Measurements from ENCODE around the gene IGF2. TPM values are rescaled to one million over a fixed set of nuclear protein-coding genes. Genes with fewer than 3 reads are reported as not detected.

The IGF2 gene
- total RNA-seq, 2 donors from 2014 or later = 10.6 to 84.0 TPM

GRCh38 chr11:2088284-2088683, 50.9 kb downstream of the IGF2 start:
- TF ChIP-seq POLR2A (IDR thresholded peaks at IDR 0.05) (no peak), CTCF (IDR thresholded peaks at IDR 0.05) (no peak)
- DNase-seq (no peak), ATAC-seq (no peak)
- H3K4me3 ChIP-seq = no peak overlapping the region
- no peak overlapping the region for H3K27ac ChIP-seq
- 79 to 81% methylated on average over 14 of the region's 14 CpGs for WGBS, 2 donors
- H3K4me1 ChIP-seq = peaks cover 15% of the 10 kb centered on the region
- no peaks in the 10 kb centered on the region for H3K27me3 ChIP-seq
- intact Hi-C loops (cut with DNase I) = no loop called here
- peaks cover 0 to 4% (median 0%) of the 10 kb centered on the region in 3 donors for H3K9me3 ChIP-seq
- H3K36me3 ChIP-seq (replicated peaks in 1 of 2; ENCODE audit: insufficient read depth in 1 of 2, low read depth in 2 of 2) = no peaks in the 10 kb centered on the region

- ATAC-seq (no peak), DNase-seq (peak in 1 of 4 donors; percentile 4)
- no peak overlapping the region for H3K4me3 ChIP-seq
- peaks cover 0 to 4% (median 0%) of the 10 kb centered on the region in 3 donors for H3K9me3 ChIP-seq
- no peaks in the 10 kb centered on the region for H3K4me1 ChIP-seq
- WGBS, 2 donors = 82 to 83% methylated on average over 11 to 26 of the region's 26 CpGs
- TF ChIP-seq CTCF (IDR thresholded peaks at IDR 0.05) = no peak
- no peak for TF ChIP-seq POLR2A (IDR thresholded peaks at IDR 0.05)
- H3K36me3 ChIP-seq (replicated peaks in 1 of 2; ENCODE audit: insufficient read depth in 1 of 2, low read depth in 2 of 2) = no peaks in the 10 kb centered on the region
- no peaks in the 10 kb centered on the region for H3K27me3 ChIP-seq
- H3K27ac ChIP-seq = no peak overlapping the region
- intact Hi-C loops (cut with DNase I) = no loop called here
These were observed 52.7 kb downstream of the IGF2 start for GRCh38 chr11:2086239-2087040.

GRCh38 chr11:2085251-2086066, 53.7 kb downstream of the IGF2 start:
- WGBS, 2 donors = 76% methylated on average over 22 to 24 of the region's 24 CpGs
- intact Hi-C loops (cut with DNase I) = no loop called here
- Histone ChIP-seq H3K4me1 (no peaks in the 10 kb centered on the region), H3K9me3 (peaks cover 0 to 4% (median 0%) of the 10 kb centered on the region in 3 donors), H3K27me3 (no peaks in the 10 kb centered on the region), H3K27ac (no peak overlapping the region), H3K36me3 (replicated peaks in 1 of 2; ENCODE audit: insufficient read depth in 1 of 2, low read depth in 2 of 2) (no peaks in the 10 kb centered on the region), H3K4me3 (no peak overlapping the region)
- no peak for ATAC-seq
- no peak for TF ChIP-seq CTCF (IDR thresholded peaks at IDR 0.05)
- no peak for TF ChIP-seq POLR2A (IDR thresholded peaks at IDR 0.05)
- peak in 1 of 4 donors; percentile 5 for DNase-seq

GRCh38 chr11:2084721-2085120, 54.5 kb downstream of the IGF2 start:
- Histone ChIP-seq H3K4me1 (no peaks in the 10 kb centered on the region), H3K27ac (no peak overlapping the region), H3K9me3 (peaks cover 0 to 4% (median 0%) of the 10 kb centered on the region in 3 donors), H3K36me3 (replicated peaks in 1 of 2; ENCODE audit: insufficient read depth in 1 of 2, low read depth in 2 of 2) (no peaks in the 10 kb centered on the region), H3K4me3 (no peak overlapping the region), H3K27me3 (no peaks in the 10 kb centered on the region)
- intact Hi-C loops (cut with DNase I) = no loop called here
- ATAC-seq (no peak), DNase-seq (peak in 1 of 4 donors; percentile 7)
- WGBS, 2 donors = 90 to 93% methylated on average over 13 of the region's 13 CpGs
- TF ChIP-seq POLR2A (IDR thresholded peaks at IDR 0.05) (no peak), CTCF (IDR thresholded peaks at IDR 0.05) (no peak)

MicroRNA genes within 50 kb of the gene (microRNA counts, 767-probe panel; counts per million panel counts)
- 0 to 736 counts per million in 2 donors for microRNA hsa-miR-483-3p
- microRNA hsa-miR-483-5p = 0 to 736 counts per million in 2 donors

Small RNAs within 50 kb of the gene (microRNA-seq; reads per million reads assigned to microRNA genes)
- gene MIR4686 (ENCODE audit: borderline number of aligned reads in 2 of 2, borderline replicate concordance in 2 of 2) = 0 reads per million in 2 donors
- gene MIR483 (ENCODE audit: borderline number of aligned reads in 2 of 2, borderline replicate concordance in 2 of 2) = 52.1 to 72.7 reads per million in 2 donors

Small RNAs within 50 kb of the gene (small RNA-seq; reads per million reads assigned to genes)
- not detected for gene MIR4686
- not detected for gene MIR483

Other genes starting within 250 kb of the IGF2 start
- not detected for gene PRR33, start 247.5 kb downstream of the IGF2 start, total RNA-seq
- gene TNNT3, start 219.7 kb downstream of the IGF2 start, total RNA-seq = 1 to 10 TPM in 1 of 2 donors, not detected in 1; 1.6 TPM
- gene MRPL23, start 192.1 kb downstream of the IGF2 start, total RNA-seq = 10 to 100 TPM; 40.2 to 83.4 TPM
- 100 to 1,000 TPM; 151 to 234 TPM for gene H19, start 141.5 kb downstream of the IGF2 start, total RNA-seq
- gene INS, start 21.8 kb upstream of the IGF2 start, total RNA-seq = over 10,000 TPM in 1 of 2 donors, 1,000 to 10,000 TPM in 1; 1,947 to 16,276 TPM
- under 1 TPM in 1 of 2 donors, not detected in 1; 0.66 TPM for gene TH, start 32.4 kb upstream of the IGF2 start, total RNA-seq
- 1 to 10 TPM in 1 of 2 donors, not detected in 1; 3.0 TPM for gene ASCL2, start 131.2 kb upstream of the IGF2 start, total RNA-seq
- under 1 TPM; 0.26 to 0.33 TPM for gene C11orf21, start 162.5 kb upstream of the IGF2 start, total RNA-seq
- 1 to 10 TPM in 1 of 2 donors, not detected in 1; 5.9 TPM for gene TSPAN32, start 162.6 kb upstream of the IGF2 start, total RNA-seq
- 100 to 1,000 TPM; 217 to 332 TPM for gene CD81, start 237.9 kb upstream of the IGF2 start, total RNA-seq